ENCODE data around the gene ASPHD1. TPM values are rescaled to one million over a fixed set of nuclear protein-coding genes. Genes with fewer than 3 reads are reported as not detected.

ASPHD1 gene
- total and polyA plus RNA-seq, 2 of the 4 experiments (the other 2 are of a cell fraction) = 4.1 to 14.5 TPM

DNA sequence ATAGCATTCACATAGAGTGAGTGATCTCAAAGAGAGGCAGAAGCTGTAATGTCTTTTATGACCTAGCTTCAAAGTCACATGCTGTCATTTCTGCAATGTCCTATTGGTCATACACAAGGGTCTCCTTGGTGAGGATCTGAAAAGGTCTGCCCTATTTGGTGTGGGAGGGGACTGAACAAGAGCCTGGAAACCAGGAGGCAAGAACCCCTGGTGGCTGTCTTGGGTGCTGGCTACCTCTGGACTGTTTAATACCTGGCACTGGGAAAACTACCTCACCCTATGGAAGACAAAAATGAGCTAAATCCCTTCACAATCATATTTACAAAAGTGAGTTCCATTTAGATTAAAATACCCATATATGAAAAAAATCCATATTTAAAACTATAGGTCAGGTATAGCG lies 16.7 kb downstream of the ASPHD1 start:
- H3K79me1 ChIP-seq (ENCODE audit: low read depth in 1 of 2, low read length in 2 of 2) = peaks cover 14 to 36% of the 10 kb centered on the region in 2 experiments; a peak in 3 of 4 replicates
- no peak overlapping the region for H3K9ac ChIP-seq (ENCODE audit: low read depth, low read length)
- no peak overlapping the region for H3K23ac ChIP-seq (ENCODE audit: low read depth, low read length)
- peaks cover 15% of the 10 kb centered on the region; the same call in 1 of the 2 replicates for H3K9me1 ChIP-seq (ENCODE audit: insufficient read depth, low read length)
- ATAC-seq (ENCODE audit: low read depth) = no peak
- H2BK5ac ChIP-seq (ENCODE audit: low read depth, low read length, poor library complexity, severe bottlenecking) = no peak overlapping the region
- no peak overlapping the region for H3K56ac ChIP-seq (ENCODE audit: extremely low read depth, insufficient read depth, low read length)
- TF ChIP-seq RCOR1 (IDR thresholded peaks at IDR 0.05; ENCODE audit: insufficient replicate concordance, low read length) (no peak), NFE2L2 (IDR thresholded peaks at IDR 0.05; ENCODE audit: low read depth, low read length) (no peak), BHLHE40 (IDR thresholded peaks at IDR 0.05; ENCODE audit: low read depth, low read length) (no peak), MAZ (IDR thresholded peaks at IDR 0.05; ENCODE audit: borderline replicate concordance, low read depth, low read length) (no peak), CEBPB (IDR thresholded peaks at IDR 0.05; ENCODE audit: low read depth, low read length) (no peak), POLR2A (IDR thresholded peaks at IDR 0.05; ENCODE audit: low read depth, low read length) (no peak), RFX5 (IDR thresholded peaks at IDR 0.05; ENCODE audit: low read depth, low read length) (no peak), RAD21 (IDR thresholded peaks at IDR 0.05; ENCODE audit: low read length) (no peak), FOS (IDR thresholded peaks at IDR 0.05; ENCODE audit: low read depth, low read length) (no peak), SMC3 (IDR thresholded peaks at IDR 0.05; ENCODE audit: low read depth, low read length) (no peak), MAFK (IDR thresholded peaks at IDR 0.05; ENCODE audit: low read depth, low read length) (no peak), CHD1 (IDR thresholded peaks at IDR 0.05; ENCODE audit: low read depth, low read length) (no peak), MXI1 (IDR thresholded peaks at IDR 0.05; ENCODE audit: borderline replicate concordance, low read depth, low read length) (no peak)
- TF ChIP-seq, protein P1, sequence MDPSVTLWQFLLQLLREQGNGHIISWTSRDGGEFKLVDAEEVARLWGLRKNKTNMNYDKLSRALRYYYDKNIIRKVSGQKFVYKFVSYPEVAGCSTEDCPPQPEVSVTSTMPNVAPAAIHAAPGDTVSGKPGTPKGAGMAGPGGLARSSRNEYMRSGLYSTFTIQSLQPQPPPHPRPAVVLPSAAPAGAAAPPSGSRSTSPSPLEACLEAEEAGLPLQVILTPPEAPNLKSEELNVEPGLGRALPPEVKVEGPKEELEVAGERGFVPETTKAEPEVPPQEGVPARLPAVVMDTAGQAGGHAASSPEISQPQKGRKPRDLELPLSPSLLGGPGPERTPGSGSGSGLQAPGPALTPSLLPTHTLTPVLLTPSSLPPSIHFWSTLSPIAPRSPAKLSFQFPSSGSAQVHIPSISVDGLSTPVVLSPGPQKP (IDR thresholded peaks at IDR 0.05; ENCODE audit: borderline replicate concordance, low read depth, low read length) = no peak
- TF ChIP-seq, protein P2, sequence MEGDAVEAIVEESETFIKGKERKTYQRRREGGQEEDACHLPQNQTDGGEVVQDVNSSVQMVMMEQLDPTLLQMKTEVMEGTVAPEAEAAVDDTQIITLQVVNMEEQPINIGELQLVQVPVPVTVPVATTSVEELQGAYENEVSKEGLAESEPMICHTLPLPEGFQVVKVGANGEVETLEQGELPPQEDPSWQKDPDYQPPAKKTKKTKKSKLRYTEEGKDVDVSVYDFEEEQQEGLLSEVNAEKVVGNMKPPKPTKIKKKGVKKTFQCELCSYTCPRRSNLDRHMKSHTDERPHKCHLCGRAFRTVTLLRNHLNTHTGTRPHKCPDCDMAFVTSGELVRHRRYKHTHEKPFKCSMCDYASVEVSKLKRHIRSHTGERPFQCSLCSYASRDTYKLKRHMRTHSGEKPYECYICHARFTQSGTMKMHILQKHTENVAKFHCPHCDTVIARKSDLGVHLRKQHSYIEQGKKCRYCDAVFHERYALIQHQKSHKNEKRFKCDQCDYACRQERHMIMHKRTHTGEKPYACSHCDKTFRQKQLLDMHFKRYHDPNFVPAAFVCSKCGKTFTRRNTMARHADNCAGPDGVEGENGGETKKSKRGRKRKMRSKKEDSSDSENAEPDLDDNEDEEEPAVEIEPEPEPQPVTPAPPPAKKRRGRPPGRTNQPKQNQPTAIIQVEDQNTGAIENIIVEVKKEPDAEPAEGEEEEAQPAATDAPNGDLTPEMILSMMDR (conservative IDR thresholded peaks at IDR 0.05; ENCODE audit: low read depth, low read length) = no peak
- TF ChIP-seq, protein P3, sequence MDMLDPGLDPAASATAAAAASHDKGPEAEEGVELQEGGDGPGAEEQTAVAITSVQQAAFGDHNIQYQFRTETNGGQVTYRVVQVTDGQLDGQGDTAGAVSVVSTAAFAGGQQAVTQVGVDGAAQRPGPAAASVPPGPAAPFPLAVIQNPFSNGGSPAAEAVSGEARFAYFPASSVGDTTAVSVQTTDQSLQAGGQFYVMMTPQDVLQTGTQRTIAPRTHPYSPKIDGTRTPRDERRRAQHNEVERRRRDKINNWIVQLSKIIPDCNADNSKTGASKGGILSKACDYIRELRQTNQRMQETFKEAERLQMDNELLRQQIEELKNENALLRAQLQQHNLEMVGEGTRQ (IDR thresholded peaks at IDR 0.05; ENCODE audit: low read depth, low read length) = no peak
- no peak overlapping the region for H4K8ac ChIP-seq (ENCODE audit: low read depth in 2 of 2, low read length in 2 of 2)
- no peak overlapping the region for H3K27ac ChIP-seq (ENCODE audit: insufficient read depth, low read length)
- intact Hi-C loops (cut with micrococcal nuclease) (no loop called here), in situ Hi-C loops (cut with MboI; ENCODE audit: low sequenced_read_pairs) (no loop called here), dilution Hi-C loops (cut with HindIII; ENCODE audit: low sequenced_read_pairs, unreplicated experiment) (no loop called here)
- H3K4me3 ChIP-seq (ENCODE audit: insufficient read depth, low read depth, low read length) = no peak overlapping the region
- H2BK120ac ChIP-seq (ENCODE audit: low read depth, low read length) = no peak overlapping the region
- H3K36me3 ChIP-seq (ENCODE audit: control insufficient read depth, insufficient read depth, low read length) = peaks cover 23% of the 10 kb centered on the region
- BruUV-seq (replicated peaks) = no TSS peak
- no peaks in the 10 kb centered on the region for H3K27me3 ChIP-seq (ENCODE audit: control insufficient read depth, insufficient read depth, low read length)
- no peak overlapping the region for H2AFZ ChIP-seq (replicated peaks; ENCODE audit: low read length, poor library complexity)
- H4K91ac ChIP-seq (ENCODE audit: insufficient read depth, low read depth, low read length) = no peak overlapping the region
- ChIA-PET POLR2A (ENCODE audit: unreplicated experiment) (no interaction called here), CTCF (interaction anchor here (0.6 to 1.4 kb wide), 2 partner anchors 27 to 104 kb away, joined by 3 to 5 read pairs; no protein-coding TSS in a partner anchor)
- DNase-seq = no peak
- H3K4me2 ChIP-seq (ENCODE audit: low read depth, low read length) = no peak overlapping the region
- no peak overlapping the region for H4K5ac ChIP-seq (ENCODE audit: low read depth, low read length)
- H2AK9ac ChIP-seq (replicated peaks; ENCODE audit: low read depth, low read length, poor library complexity) = no peak overlapping the region
- H3K4ac ChIP-seq (ENCODE audit: low read depth, low read length) = no peak overlapping the region
- no peak overlapping the region for H2BK20ac ChIP-seq (ENCODE audit: low read depth, low read length)
- H3K9me3 ChIP-seq (ENCODE audit: control insufficient read depth, insufficient read depth, low read length) = no peaks in the 10 kb centered on the region
- no peaks in the 10 kb centered on the region; the same call in none of the 2 replicates for H3K4me1 ChIP-seq (ENCODE audit: control insufficient read depth, insufficient read depth, low read length)
- no peak overlapping the region for H3K14ac ChIP-seq (replicated peaks; ENCODE audit: low read depth, low read length)
- H4K20me1 ChIP-seq (ENCODE audit: insufficient read depth, low read length) = peaks cover 2% of the 10 kb centered on the region; the same call in 1 of the 2 replicates
- no peak overlapping the region for H2AK5ac ChIP-seq (ENCODE audit: low read depth, low read length)
- WGBS, 2 experiments (ENCODE audit: extremely low coverage in 2 of 2, insufficient read length in 1 of 2) = no CpG with 5 or more reads among the region's 1 CpG
- H2BK15ac ChIP-seq (ENCODE audit: low read depth, low read length) = no peak overlapping the region
- H3K18ac ChIP-seq (ENCODE audit: low read depth, low read length) = no peak overlapping the region

Measured in IMR-90 (cell line).